Measurements from ENCODE around the gene CADPS2.

Gene CADPS2

GRCh38 chr7:122442929-122443328 lies 443.3 kb downstream of the CADPS2 start:
- no peak overlapping the region for H3K4me3 ChIP-seq (ENCODE audit: low read depth, low read length)
- in situ Hi-C loops (cut with HindIII; ENCODE audit: low sequenced_read_pairs): no loop called here
- no peak for DNase-seq (ENCODE audit: low read depth)
- TF ChIP-seq, protein P1, sequence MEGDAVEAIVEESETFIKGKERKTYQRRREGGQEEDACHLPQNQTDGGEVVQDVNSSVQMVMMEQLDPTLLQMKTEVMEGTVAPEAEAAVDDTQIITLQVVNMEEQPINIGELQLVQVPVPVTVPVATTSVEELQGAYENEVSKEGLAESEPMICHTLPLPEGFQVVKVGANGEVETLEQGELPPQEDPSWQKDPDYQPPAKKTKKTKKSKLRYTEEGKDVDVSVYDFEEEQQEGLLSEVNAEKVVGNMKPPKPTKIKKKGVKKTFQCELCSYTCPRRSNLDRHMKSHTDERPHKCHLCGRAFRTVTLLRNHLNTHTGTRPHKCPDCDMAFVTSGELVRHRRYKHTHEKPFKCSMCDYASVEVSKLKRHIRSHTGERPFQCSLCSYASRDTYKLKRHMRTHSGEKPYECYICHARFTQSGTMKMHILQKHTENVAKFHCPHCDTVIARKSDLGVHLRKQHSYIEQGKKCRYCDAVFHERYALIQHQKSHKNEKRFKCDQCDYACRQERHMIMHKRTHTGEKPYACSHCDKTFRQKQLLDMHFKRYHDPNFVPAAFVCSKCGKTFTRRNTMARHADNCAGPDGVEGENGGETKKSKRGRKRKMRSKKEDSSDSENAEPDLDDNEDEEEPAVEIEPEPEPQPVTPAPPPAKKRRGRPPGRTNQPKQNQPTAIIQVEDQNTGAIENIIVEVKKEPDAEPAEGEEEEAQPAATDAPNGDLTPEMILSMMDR (IDR thresholded peaks at IDR 0.05; ENCODE audit: low read depth, low read length, missing control alignments): no peak

DNA sequence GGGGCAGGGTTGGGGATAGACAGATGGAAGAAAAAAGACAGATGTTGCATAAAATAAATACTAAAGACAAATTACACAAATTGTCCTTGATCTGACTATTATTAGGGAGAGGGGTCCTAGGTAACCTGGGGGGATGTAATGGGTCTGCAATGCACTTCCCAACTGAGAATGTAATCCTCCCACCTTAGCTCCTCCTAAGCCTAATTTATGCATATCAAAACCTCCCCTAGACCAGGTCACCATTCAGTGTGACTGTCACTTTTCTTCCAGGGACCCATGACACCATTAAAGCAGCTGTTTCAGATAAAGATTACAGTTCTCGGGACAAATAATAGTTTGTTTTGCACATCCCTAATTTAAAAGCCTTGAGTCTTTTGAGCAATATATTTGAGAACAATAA lies 447.8 kb downstream of the CADPS2 start:
- H3K4me3 ChIP-seq (ENCODE audit: low read depth, low read length): no peak overlapping the region
- no peak for DNase-seq (ENCODE audit: low read depth)
- TF ChIP-seq, protein P1 (IDR thresholded peaks at IDR 0.05; ENCODE audit: low read depth, low read length, missing control alignments): no peak
- in situ Hi-C loops (cut with HindIII; ENCODE audit: low sequenced_read_pairs): no loop called here

GRCh38 chr7:122438006-122438405 lies 448.3 kb downstream of the CADPS2 start:
- in situ Hi-C loops (cut with HindIII; ENCODE audit: low sequenced_read_pairs): no loop called here
- TF ChIP-seq, protein P1 (IDR thresholded peaks at IDR 0.05; ENCODE audit: low read depth, low read length, missing control alignments): no peak
- H3K4me3 ChIP-seq (ENCODE audit: low read depth, low read length): no peak overlapping the region
- DNase-seq (ENCODE audit: low read depth): no peak

DNA sequence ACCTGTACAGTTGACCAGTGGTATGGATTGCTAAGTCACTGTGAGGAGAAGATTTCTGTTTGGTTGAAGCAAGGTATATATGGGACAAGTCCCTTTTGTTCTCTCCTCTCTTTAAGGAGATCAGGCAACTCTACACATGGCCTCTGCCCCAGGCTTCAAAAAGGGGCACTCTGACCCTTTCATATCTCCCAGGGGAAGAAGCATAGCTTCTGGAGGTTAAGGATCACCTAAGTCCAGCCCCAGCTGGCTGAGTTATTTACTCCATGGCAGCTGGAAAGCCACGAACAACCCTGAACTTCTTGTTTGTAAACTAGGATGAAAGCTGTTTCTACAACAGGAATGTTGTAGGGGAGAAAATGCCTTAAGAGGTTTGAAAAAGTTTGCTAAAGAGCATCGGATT lies 452.5 kb downstream of the CADPS2 start:
- no peak overlapping the region for H3K4me3 ChIP-seq (ENCODE audit: low read depth, low read length)
- in situ Hi-C loops (cut with HindIII; ENCODE audit: low sequenced_read_pairs): no loop called here
- TF ChIP-seq, protein P1 (IDR thresholded peaks at IDR 0.05; ENCODE audit: low read depth, low read length, missing control alignments): no peak
- no peak for DNase-seq (ENCODE audit: low read depth)

DNA sequence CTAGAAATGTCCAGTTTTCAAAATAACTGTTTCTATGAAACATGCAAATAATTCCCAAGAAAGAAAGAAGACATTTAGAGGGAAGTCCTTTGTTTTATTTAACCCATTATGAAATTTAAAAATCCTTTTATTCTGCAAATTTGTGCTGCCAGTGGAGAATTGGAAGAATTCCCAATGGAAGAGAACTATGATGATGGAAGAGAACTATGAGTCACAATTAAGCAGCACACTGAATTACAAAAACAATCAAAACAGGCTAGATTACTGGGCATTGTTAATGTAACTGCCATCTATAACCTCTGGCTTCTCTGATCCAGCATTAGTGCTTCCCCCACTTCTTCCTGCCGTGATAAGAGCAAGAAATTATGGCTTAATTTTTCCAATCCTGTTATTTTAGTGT lies 455.6 kb downstream of the CADPS2 start:
- TF ChIP-seq, protein P1 (IDR thresholded peaks at IDR 0.05; ENCODE audit: low read depth, low read length, missing control alignments): no peak
- in situ Hi-C loops (cut with HindIII; ENCODE audit: low sequenced_read_pairs): no loop called here
- DNase-seq (ENCODE audit: low read depth): no peak
- no peak overlapping the region for H3K4me3 ChIP-seq (ENCODE audit: low read depth, low read length)

DNA sequence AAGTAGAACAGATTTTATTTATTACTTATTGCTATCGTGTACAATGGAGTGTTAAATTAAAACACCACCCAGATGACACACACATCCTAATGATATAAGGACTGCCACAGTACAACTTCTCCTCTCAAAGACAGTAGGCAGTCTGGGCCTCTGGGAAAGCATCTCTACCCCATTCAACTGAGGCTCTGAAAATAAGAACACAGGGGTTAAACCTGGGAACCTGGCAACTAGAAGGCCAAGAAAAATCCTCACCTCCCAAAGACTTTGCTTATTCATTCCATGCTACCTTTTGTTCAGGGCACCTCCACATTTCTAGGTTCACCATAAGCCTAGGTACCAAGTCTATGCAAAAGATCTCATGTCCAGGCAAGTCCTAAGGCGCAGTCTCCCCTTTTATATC lies 456.3 kb downstream of the CADPS2 start:
- in situ Hi-C loops (cut with HindIII; ENCODE audit: low sequenced_read_pairs): no loop called here
- TF ChIP-seq, protein P1 (IDR thresholded peaks at IDR 0.05; ENCODE audit: low read depth, low read length, missing control alignments): no peak
- no peak for DNase-seq (ENCODE audit: low read depth)
- H3K4me3 ChIP-seq (ENCODE audit: low read depth, low read length): no peak overlapping the region

GRCh38 chr7:122425731-122426130 lies 460.5 kb downstream of the CADPS2 start:
- DNase-seq (ENCODE audit: low read depth): no peak
- no peak overlapping the region for H3K4me3 ChIP-seq (ENCODE audit: low read depth, low read length)
- TF ChIP-seq, protein P1 (IDR thresholded peaks at IDR 0.05; ENCODE audit: low read depth, low read length, missing control alignments): no peak
- in situ Hi-C loops (cut with HindIII; ENCODE audit: low sequenced_read_pairs): no loop called here
